HG03045 (cell line): Measurements from ENCODE around the gene FMN1.

Experiments used
- ATAC-seq: cut with Tn5 transposase; IDR thresholded peaks from one replicate; pipeline ENCODE4 v1.9.1; 2021; ENCODE audit warnings: mild to moderate bottlenecking, moderate library complexity; ENCODE audit not compliant: unreplicated experiment

FMN1 gene

GRCh38 chr15:32716216-32716914, 478.1 kb downstream of the FMN1 start:
- ATAC-seq = no peak
